B cell (primary cell): Measurements from ENCODE around the gene TPSAB1.

Experiments used
- CTCF ChIP-seq: fragments of 200-600 bp; IDR thresholded peaks from one replicate; pipeline ENCODE4 v1.8.0; 2022; ENCODE audit warnings: antibody characterized with exemption, mild to moderate bottlenecking
- EZH2 ChIP-seq: IDR thresholded peaks from 2 replicates; pipeline ENCODE4 v1.6.1; 2012; ENCODE audit warnings: borderline replicate concordance, low read depth, mild to moderate bottlenecking, moderate library complexity, low read length; ENCODE audit not compliant: insufficient read depth, poor library complexity, severe bottlenecking

GRCh38 chr16:1256874-1257322 lies 16.4 kb downstream of the TPSAB1 start:
- TF ChIP-seq CTCF (no peak), EZH2 (no peak)
